IPS-NIHi7 (cell line): ENCODE measurements around the gene SP1.
"Not testable (repeated sequence)": the region's sequence is repeated elsewhere in the genome, so short reads cannot be mapped to it uniquely, and the experiment has no call there.

Experiments used
- DNase-seq: peaks from one replicate; pipeline ENCODE4 v3.0.0; 2012; ENCODE audit warnings: mixed read lengths; ENCODE audit errors: extremely low spot score

Gene SP1

DNA sequence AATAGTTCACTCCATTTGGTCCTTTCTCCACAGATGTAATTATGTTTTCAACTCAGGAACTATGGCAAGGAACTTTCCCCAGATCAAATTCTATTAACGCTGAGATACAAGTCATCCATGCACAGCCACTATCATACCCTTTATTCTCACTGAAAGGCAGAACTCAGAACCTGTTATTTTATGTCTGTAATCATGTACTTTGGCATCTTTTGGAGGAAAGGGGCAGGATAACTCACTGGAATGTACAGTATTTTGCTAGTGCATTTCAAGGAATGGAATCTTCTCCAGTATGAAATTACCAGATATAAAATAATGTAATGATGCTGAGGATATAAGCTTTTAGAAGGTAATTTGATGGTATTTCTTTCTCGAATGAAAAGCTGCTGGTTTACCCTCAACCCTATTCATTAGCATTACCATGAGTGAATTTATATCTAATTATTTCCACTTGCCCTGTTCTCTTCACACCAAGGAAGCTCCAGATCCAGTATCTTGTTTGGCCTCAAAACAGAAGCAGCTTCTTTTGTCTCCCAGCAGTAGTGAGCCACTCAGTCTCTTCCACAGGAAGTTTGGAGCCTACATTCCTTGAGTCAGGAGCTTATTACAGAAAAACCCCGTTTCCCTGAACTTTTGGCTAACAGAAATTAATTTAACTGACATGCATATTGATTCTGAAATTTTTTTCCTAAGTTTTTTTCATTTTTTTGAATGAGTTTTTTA, 33.7 kb downstream of the SP1 start:
- no peak for DNase-seq

DNA sequence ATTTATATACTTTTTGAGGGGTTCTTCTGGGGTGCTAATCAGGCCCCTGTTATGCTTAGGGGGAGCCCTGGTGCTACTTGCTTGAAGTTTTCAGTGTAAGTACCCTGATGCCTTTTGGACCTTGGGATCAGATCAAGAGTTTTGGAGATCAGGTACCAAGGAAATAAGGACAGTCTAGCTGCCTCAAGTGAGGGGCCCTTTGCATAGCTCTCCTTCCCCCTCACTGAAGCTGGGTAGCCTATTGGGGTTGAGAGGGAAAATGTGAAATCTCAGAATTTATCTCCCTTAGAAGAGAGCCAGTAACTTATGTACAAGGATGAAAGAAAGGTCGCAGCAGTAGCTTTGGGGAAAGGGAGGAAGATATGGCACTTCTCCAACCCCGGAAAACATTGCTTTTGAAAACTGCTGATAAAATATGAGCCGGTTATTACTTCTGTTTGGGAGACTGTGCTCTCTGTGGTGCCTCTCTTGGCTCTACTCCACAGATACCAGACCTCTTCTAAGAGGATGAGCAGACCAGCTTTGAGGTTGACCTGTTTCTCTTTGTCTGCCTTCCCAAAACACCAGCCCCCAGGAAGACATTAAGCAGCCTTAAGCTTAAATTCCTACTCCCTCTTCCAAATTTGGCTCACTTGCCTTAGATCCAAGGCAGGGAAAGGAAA, 34.9 kb downstream of the SP1 start:
- DNase-seq: no peak

DNA sequence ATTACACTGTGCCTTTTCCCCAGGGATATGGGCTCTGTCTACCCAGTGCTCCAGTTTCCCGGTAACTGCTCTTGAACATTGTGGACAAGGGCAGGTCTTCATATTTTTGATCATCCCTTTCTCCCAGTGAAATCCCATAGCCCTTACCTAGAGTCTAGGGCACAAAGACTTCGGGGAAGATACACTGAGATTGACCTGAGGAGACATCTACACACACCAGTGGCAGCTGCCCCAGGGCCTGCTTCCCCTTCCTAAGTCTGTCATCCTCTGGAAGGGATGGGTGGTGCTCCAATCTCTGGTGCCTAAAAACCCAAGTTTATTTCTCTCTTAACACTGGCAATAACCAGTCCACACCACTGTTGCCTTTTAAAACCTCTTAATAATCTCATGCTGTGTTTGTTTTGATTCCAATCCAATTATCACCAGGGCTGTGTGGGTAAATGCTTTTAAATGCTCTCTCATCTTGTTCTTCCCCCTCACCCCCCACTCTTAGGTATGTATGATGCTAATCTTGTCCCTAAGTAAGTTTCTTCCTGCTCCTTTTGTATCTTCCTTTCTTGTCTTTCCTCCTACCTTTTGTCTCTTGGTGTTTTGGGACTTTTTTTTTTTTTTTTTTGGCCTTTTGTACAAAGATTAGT, 35.9 kb downstream of the SP1 start:
- DNase-seq: not testable (repeated sequence)

DNA sequence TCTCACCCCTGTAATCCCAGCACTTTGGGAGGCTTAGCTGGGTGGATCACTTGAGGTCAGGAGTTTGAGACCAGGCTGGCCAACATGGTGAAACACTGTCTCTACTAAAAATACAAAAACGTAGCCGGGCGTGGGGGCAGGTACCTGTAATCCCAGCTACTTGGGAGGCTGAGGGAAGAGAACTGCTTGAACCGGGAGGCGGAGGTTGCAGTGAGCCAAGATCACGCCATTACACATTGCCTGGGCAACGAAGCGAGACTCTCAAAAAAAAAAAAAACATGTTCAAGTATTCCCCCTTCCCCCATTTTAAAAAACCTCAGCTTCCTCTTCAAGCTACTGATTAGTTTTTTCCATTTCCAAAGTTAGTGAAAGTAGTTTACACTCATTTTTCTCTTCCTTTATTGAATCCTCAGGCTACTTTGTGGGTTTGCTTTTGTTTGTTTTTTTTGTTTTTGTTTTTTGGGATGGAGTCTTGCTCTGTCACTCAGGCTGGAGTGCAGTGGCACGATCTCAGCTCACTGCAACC, 37.4 kb downstream of the SP1 start:
- not testable (repeated sequence) for DNase-seq

DNA sequence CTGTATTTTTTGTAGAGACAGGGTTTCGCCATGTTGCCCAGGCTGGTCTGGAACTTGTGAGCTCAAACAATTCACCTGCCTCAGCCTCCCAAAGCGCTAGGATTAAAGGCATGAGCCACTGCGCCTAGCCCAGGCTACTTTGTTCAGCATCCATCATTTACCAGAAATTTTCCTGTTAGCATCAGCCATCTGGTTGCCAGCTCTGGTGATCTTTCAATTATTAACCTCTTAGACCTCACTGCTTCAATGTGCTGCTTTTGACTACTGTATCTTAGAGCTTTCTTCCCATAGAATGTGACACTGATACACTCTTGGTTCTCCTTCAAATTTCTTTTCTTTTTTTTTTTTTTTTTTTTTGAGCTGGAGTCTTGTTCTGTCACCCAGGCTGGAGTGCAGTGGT, 38.2 kb downstream of the SP1 start:
- no peak for DNase-seq

DNA sequence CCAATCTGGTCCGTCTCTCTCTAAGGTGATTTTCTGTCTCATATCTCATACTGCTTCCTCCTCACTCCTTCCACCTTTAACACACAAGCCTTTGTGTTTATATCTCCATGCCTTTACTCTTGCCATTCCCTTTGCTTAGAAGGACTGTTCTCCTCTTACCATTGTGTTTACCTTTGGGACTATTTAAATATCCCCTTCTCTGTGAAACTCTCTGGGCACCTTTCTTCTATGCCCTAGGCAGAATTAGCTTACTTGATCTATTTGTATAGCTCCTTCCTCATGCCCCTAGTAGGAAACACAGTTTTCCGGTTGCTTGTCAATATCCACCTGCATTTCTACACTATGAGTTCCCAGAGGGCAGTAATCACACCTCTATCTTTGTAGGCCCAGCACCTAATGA, 39.8 kb downstream of the SP1 start:
- DNase-seq: no peak

DNA sequence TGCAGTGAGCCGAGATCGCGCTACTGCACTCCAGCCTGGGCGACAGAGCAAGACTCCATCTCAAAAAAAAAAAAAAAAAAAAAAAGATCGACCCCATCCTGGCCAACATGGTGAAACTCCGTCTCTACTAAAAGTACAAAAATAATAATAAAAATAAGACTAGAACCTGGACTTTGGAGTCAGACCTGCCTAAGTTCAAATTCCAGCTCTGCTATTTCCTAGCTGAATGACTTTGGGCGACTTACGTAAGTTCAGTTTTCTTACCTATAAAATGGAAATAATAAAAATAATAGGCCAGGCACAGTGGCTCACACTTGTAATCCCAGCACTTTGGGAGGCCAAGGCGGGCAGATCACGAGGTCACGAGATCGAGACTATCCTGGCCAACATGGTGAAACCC, 42.3 kb downstream of the SP1 start:
- DNase-seq: not testable (repeated sequence)

DNA sequence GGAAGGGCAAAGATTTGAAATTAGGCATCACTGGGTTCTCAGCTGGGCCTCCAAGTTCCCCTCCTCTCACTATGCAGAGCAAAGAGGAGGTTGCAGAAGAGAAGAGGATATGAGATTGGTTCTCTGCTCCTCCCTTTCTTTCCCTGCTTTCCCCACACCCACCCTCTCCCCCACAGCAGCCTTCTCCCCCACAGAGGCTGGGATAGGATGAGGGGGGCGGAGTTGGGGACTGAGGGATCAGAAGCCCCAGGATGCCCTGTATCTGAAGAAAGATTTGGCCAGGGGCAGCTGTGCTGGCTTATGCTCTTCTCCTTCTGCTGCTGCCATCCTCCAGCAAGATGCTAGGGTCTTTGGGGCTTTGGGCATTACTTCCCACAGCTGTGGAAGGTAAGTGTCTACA, 43.6 kb downstream of the SP1 start, which contains the start of gene AMHR2:
AMHR2 (plus strand) TSS at position 259 of the 400 bp plus-strand sequence; CDS start at position 339, 80 bp downstream.
- DNase-seq: no peak

DNA sequence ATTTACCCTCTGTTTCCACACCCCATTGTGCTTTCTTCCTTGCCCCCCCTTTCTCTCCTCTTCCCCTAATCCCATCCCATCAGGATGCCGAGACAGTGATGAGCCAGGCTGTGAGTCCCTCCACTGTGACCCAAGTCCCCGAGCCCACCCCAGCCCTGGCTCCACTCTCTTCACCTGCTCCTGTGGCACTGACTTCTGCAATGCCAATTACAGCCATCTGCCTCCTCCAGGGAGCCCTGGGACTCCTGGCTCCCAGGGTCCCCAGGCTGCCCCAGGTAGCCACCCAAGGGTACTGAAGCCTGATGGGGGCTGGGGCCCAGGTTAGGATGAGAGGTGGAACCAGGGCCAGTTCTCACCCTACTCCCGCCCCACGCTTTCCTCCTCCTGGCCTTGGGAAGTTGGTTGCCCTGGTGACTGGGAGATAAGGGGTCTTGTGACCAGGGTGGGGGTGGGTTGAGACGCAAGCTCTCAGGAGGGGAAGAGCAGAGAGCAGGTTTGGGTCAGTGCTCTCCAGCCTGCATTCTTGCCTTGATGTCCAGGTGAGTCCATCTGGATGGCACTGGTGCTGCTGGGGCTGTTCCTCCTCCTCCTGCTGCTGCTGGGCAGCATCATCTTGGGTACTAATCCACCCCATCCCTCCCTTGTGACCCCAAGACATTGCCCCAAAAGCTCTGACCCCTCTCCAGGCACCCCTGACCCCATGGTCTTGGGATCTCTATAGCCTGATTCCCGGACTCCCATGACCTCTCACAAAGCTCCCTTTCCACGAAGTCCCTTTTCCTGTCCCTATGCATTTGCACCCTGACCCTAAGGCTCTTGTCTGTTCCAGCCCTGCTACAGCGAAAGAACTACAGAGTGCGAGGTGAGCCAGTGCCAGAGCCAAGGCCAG, 44.9 kb downstream of the SP1 start:
- DNase-seq: no peak

DNA sequence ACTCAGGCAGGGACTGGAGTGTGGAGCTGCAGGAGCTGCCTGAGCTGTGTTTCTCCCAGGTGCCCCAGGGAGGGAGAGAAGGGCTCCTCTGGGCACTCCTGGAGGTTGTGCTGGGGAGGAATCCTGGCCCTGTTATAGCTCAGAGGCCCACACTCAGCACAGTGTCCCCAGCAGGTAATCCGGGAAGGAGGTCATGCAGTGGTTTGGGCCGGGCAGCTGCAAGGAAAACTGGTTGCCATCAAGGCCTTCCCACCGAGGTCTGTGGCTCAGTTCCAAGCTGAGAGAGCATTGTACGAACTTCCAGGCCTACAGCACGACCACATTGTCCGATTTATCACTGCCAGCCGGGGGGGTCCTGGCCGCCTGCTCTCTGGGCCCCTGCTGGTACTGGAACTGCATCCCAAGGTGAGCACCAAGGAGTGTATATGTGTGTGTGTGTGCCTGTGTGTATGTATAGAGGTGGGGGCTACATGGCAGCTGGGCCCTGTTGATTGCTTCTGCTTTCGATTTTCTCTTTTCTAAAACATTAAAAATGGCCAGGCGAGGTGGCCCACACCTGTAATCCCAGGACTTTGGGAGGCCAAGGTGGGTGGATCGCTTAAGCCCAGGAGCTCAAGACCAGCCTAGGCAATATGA, 45.7 kb downstream of the SP1 start:
- no peak for DNase-seq

DNA sequence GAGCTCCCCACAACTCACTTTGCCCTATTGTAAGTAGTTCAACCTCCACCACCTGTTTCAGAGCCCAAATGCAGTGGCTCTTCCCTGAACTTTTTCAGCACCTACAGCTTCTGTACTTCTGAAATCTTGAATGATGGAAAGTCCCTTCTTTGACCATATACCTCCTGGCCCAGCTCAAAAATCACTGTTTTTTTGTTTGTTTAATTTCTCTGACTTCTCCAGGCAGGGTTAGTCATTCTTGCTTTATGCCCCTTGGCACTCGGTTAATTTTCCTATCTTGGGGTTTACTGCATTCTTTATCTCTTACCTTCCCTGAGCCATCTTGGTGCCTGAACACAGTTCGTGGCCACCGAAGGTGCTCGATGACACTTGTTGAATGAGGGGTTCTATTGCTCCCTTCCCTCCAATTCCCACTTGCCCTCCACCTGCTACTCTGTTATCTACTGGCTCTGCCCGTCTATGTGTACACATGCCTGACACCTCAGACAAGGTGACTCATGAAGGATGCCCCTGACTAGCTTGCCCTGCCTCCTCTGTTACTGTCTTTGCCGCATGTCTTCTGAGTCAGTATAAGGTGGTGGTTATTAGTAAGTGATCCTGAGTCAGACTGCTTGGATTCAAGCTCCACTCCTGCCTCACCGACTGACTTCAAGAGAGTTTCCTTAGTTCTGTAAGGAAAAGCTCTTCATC, 48.1 kb downstream of the SP1 start:
- no peak for DNase-seq

DNA sequence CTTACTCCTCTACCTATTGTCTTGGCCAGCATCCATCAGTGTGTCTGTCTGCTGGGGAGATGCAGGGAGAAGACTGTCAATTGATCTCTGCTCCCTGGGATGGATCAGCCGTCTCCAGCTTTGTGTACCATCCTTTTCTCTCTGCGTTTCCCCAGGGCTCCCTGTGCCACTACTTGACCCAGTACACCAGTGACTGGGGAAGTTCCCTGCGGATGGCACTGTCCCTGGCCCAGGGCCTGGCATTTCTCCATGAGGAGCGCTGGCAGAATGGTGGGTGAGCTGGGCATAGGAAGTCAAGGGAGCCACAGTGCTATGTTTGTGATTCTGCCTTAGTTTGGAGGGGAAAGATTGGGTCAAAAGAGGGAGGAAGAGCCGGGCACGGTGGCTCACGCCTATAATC, 48.8 kb downstream of the SP1 start:
- no peak for DNase-seq

DNA sequence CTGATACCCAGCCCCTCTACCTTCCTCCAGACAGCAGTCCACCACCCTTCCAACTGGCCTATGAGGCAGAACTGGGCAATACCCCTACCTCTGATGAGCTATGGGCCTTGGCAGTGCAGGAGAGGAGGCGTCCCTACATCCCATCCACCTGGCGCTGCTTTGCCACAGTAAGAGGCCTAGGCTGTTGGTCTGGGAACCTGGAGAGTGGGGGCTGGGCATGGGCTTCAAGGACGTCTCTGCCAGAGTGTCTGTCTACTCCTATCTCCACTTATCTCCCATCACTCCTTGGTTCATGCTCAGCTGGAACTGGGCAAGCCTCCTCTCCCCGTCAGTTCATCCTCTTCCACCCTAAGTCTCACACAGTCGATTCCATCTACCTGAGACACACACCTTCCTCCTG, 50.1 kb downstream of the SP1 start:
- no peak for DNase-seq

DNA sequence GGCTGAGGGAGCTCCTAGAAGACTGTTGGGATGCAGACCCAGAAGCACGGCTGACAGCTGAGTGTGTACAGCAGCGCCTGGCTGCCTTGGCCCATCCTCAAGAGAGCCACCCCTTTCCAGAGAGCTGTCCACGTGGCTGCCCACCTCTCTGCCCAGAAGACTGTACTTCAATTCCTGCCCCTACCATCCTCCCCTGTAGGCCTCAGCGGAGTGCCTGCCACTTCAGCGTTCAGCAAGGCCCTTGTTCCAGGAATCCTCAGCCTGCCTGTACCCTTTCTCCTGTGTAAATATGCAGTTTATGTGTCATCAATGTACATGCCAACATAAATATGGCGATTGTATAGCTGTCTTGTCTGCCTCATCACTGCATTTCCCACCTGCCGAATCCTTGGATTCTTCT, 51.2 kb downstream of the SP1 start:
- no peak for DNase-seq

DNA sequence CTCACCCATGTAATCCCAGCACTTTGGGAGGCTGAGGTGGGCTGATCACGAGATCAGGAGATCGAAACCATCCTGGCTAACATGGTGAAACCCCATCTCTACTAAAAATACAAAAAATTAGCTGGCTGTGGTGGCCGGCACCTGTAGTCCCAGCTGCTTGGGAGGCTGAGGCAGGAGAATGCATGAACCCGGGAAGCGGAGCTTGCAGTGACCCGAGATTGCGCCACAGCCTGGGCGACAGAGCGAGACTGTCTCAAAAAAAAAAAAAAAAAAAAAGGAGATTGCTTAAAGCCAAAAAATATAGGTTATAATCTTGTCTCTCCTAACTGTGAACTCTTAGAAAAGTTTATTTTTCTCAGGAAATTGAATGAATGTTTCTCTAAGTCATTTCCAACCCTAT, 55.4 kb downstream of the SP1 start:
- not testable (repeated sequence) for DNase-seq

DNA sequence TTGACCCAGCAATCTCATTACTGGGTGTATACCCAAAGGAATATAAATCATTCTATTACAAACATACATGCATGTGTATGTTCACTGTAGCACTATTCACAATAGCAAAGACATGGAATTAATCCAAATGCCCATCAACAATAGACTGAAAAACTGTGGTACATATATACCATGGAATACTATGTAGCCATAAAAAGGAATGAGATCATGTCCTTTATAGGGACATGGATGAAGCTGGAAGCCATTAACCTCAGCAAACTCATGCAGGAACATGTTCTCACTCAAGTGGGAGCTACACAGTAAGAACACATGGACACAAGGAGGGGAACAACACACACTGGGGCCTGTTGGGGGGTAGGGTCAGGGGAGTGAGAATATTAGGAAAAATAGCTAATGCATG, 59.6 kb downstream of the SP1 start:
- not testable (repeated sequence) for DNase-seq

DNA sequence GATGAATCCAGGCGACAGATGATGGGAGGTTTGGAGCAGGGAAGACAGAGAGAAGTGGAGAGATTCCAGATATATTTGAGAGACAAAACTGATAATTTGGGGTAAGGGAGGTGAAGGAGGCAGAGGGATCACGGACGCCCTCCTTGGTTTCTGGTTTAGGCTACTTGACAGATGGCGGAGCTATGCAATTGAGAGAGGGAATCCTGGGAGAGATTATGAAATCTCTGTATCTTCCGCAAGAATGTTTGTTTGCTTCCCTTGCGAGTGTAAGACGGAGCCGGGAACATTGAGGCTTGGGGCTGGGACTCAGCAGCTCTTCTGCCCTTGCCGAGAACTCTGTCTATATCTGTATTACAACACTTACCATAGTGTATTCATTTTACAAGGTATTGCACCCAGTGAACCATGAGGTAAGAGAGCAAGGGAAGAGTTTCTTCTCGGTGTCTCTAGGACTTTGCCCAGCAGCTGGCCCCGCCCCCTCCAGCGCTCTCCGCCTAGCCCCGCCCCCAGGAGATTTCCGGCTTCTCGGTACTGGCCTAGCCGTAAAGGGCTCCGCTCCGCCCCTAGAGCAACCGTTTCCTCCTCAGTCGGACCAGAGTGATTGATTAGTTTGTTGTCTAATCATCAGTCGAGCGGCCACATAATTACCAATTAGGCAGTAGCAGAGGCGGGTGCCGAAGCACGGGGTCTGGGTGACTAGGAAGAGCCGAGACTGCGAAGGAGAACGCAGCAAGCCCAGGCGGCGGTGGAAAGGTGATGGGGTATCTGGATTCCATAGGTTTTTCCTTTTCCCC, 61.3 kb downstream of the SP1 start, which contains the start of gene PRR13:
PRR13 (plus strand) TSS at position 695 of the 794 bp plus-strand sequence. CDS start 981 bp downstream, outside the sequence.
- DNase-seq: peak; percentile 96

DNA sequence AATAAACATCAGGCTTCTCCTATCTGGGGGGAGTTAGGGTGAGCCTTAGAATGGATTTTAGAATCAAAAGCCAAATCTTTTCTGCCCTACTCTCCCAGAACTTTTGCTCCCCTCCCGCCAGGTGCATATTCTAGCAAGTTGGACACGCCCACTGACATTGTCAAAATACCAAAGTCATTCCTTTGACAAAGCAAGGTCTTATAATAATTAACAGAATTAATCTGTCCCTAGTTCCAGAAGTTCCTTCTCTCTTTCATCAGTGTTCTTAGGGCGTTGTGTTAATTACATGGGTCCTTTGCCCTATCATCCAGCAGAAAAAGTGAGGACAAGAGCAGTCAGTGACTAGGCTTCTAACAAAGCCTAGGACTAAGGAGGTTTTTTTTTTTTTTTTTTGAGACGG, 64.0 kb downstream of the SP1 start:
- DNase-seq: no peak

DNA sequence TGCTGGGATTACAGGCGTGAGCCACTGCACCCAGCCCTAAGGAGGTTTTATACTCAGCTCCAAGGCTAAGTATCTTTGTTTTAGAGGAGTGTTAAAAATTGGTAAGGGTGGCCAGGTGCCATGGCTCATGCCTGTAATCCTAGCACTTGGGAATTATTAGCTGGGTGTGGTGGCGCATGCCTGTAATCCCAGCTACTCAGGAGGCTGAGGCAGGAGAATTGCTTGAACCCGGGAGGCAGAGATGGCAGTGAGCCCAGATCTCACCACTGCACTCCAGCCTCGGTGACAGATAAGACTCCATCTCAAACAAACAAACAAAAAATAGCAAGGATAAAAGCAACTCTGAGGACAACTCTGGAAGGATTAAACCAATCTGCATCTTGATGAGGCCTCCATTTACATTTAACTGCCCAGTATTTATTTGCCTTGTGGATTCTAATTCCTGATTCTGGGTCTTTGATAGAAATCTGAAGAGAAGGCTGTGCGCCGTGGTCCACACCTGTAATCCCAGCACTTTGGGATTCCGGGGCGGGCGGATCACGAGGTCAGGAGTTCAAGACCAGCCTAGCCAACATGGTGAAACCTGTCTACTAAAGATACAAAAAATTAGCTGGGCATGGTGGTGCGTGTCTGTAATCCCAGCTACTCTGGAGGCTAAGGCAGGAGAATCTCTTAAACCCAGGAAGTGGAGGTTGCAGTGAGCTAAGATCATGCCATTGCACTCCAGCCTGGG, 64.8 kb downstream of the SP1 start:
- not testable (repeated sequence) for DNase-seq
